ENCODE results near the gene LRG1. TPM values are rescaled to one million over a fixed set of nuclear protein-coding genes. Genes with fewer than 3 reads are reported as not detected.
A peak's percentile ranks its signal among the peaks of the same experiment; 100 is the strongest.

Gene LRG1
- total RNA-seq, 1 donor from 2014 or later: 1.1 TPM

GRCh38 chr19:4576016-4576933 is 36.4 kb upstream of the LRG1 start:
- no peak for FAIRE-seq
- peaks cover 20% of the 10 kb centered on the region for H3K27me3 ChIP-seq (ENCODE audit: control insufficient read depth, insufficient read depth, low read length)

DNA sequence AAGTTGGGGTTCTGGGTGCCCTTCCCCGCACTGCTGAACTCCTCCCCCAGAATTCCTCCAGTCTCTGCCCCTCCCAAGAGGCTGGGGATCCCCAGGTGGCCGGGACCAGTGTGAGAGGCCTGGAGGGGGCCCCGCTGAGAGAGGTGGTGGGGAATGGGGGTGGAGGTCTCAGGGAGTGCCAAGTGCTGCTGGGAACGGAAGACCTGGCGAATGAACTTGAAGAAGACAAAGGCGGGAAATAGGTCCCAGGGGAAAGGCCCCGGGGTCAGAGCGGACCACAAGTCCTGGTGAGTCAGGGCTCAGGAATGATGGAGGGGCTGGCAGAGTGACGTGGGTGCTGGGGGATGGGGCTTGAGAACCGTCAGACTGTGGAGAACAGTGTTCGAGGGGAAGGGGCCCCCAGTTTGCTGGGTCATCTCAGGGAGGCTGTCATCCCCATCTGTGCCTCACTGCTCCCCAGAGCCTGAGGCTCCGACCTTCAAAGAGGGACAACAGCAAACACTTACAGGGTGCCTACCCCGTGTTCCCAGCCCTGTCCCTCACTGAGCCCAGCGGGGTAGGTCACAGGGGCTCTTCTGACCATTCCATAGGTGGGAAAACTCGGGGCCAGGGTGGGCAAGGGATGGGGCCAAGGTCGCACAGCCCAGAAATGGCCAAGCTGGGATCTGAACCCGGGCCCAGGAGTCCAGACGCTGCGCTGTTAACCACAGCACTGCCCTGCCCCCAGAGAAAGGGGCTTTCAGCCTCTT is 35.6 kb upstream of the LRG1 start:
- TF ChIP-seq CTCF (IDR thresholded peaks at IDR 0.05; ENCODE audit: insufficient read depth, low read length, severe bottlenecking): no peak
- H3K27me3 ChIP-seq (ENCODE audit: control insufficient read depth, insufficient read depth, low read length): peaks cover 19% of the 10 kb centered on the region
- no peaks in the 10 kb centered on the region for H3K36me3 ChIP-seq (ENCODE audit: control insufficient read depth, insufficient read depth, low read length)
- DNase-seq (ENCODE audit: low read depth) (peak; percentile 42), FAIRE-seq (no peak)
- no peak overlapping the region for H3K4me3 ChIP-seq (ENCODE audit: low read depth, low read length)

More at GRCh38 chr19:4576016-4576933, 36.4 kb upstream of the LRG1 start:
- DNase-seq (ENCODE audit: low read depth): peak; percentile 27
- Histone ChIP-seq H3K36me3 (ENCODE audit: control insufficient read depth, insufficient read depth, low read length) (no peaks in the 10 kb centered on the region), H3K4me3 (ENCODE audit: low read depth, low read length) (no peak overlapping the region)
- peak; percentile 71 for TF ChIP-seq CTCF (IDR thresholded peaks at IDR 0.05; ENCODE audit: insufficient read depth, low read length, severe bottlenecking)

GRCh38 chr19:4573682-4574081 is 33.8 kb upstream of the LRG1 start:
- Histone ChIP-seq H3K27me3 (ENCODE audit: control insufficient read depth, insufficient read depth, low read length) (peaks cover 2% of the 10 kb centered on the region), H3K36me3 (ENCODE audit: control insufficient read depth, insufficient read depth, low read length) (no peaks in the 10 kb centered on the region), H3K4me3 (ENCODE audit: low read depth, low read length) (no peak overlapping the region)
- TF ChIP-seq CTCF (IDR thresholded peaks at IDR 0.05; ENCODE audit: insufficient read depth, low read length, severe bottlenecking): no peak
- no peak for DNase-seq (ENCODE audit: low read depth)
- FAIRE-seq: no peak

DNA sequence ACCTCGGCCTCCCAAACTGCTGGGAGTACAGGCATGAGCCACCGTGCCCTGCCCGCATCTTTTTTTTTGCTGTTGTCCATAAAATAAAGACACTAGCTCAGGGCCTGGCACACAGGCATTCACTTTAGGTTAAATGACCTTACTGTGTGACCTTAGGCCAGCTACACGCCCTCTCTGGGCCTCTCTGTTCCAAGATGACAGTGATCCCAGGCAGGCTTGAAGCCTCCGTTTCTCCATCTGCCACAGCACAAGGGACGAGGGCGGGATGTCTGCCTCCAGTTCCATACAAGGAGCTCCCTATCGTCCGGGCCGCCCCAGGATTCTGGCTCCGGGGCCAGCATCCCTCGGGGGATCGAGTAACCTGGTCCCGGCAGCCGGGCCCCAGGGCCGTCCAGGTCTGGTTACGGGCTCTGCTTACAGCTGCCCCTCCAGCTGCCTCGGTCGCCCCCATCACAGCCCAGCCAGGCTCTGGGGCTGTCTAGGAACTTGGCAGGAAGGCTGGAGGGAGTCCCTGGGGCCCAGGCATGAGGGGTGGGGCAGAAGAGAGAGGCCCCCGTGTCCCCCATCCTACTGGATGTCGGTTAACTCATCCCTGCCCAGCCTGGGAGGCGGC is 31.6 kb upstream of the LRG1 start:
- DNase-seq (ENCODE audit: low read depth) (no peak), FAIRE-seq (no peak)
- Histone ChIP-seq H3K36me3 (ENCODE audit: control insufficient read depth, insufficient read depth, low read length) (no peaks in the 10 kb centered on the region), H3K4me3 (ENCODE audit: low read depth, low read length) (no peak overlapping the region), H3K27me3 (ENCODE audit: control insufficient read depth, insufficient read depth, low read length) (no peaks in the 10 kb centered on the region)
- no peak for TF ChIP-seq CTCF (IDR thresholded peaks at IDR 0.05; ENCODE audit: insufficient read depth, low read length, severe bottlenecking)

DNA sequence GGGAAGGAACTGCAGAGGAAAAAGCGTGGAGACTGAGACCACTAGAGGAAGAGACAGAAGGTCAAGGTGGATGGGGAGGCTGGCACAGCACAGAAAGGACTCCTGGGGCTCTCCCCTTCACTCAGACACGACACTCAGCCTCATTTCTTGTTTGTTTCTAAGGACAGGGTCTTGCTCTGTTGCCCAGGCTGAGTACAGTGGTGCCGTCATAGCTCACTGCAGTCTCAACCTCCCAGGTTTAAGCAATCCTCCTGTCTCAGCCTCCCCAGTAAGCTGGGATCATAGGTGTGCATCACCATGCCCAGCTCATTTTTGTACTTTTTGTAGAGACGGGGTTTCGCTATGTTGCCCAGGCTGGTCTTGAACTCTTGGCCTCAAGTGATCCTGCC is 31.1 kb upstream of the LRG1 start:
- no peaks in the 10 kb centered on the region for H3K27me3 ChIP-seq (ENCODE audit: control insufficient read depth, insufficient read depth, low read length)
- H3K4me3 ChIP-seq (ENCODE audit: low read depth, low read length): no peak overlapping the region
- DNase-seq (ENCODE audit: low read depth) (no peak), FAIRE-seq (no peak)
- no peaks in the 10 kb centered on the region for H3K36me3 ChIP-seq (ENCODE audit: control insufficient read depth, insufficient read depth, low read length)
- TF ChIP-seq CTCF (IDR thresholded peaks at IDR 0.05; ENCODE audit: insufficient read depth, low read length, severe bottlenecking): no peak
